Upper lobe of right lung (tissue), 1 donor: ENCODE results near the gene CHRNA4. TPM values are rescaled to one million over a fixed set of nuclear protein-coding genes. Genes with fewer than 3 reads are reported as not detected.

Experiments
- ATAC-seq: fragments of 200-7000 bp; cut with Tn5 transposase; one replicate; pipeline ENCODE4 v1.9.1; 2020; ENCODE audit warnings: mild to moderate bottlenecking, moderate library complexity
- DNase-seq: peaks from one replicate; pipeline ENCODE4 v3.0.0-alpha.2; 2020
- H3K27ac ChIP-seq: fragments of 200-600 bp; one replicate; pipeline ENCODE4 v1.8.0; 2022
- H3K27me3 ChIP-seq: fragments of 200-600 bp; one replicate; pipeline ENCODE4 v1.8.0; 2022; ENCODE audit warnings: mild to moderate bottlenecking
- H3K36me3 ChIP-seq: fragments of 200-600 bp; one replicate; pipeline ENCODE4 v1.8.0; 2022
- H3K4me1 ChIP-seq: fragments of 200-600 bp; one replicate; pipeline ENCODE4 v1.8.0; 2022
- H3K4me3 ChIP-seq: fragments of 200-600 bp; one replicate; pipeline ENCODE4 v1.8.0; 2022; ENCODE audit warnings: mild to moderate bottlenecking
- H3K9me3 ChIP-seq: fragments of 200-600 bp; one replicate; pipeline ENCODE4 v1.8.0; 2022
- intact Hi-C: fragments of 100-400 bp; cut with DNase I; formaldehyde crosslinking; loops from one replicate; pipeline ENCODE4 v1.11.0; 2022
- total RNA-seq: library from RNA; stranded (reverse); fragmentation: NEBNext Ultra II Directional; extraction: Animal tissue kit (Norgen Biotek cat#: 25700); gene quantifications from one replicate; pipeline ENCODE4 v1.2.1, GENCODE V29; 2021
- TF ChIP-seq, protein P1 (sequence below): fragments of 200-600 bp; IDR thresholded peaks from one replicate; pipeline ENCODE4 v1.8.0; 2022; ENCODE audit warnings: antibody characterized with exemption
- donor health status: DM: no; HTN: yes; CAD: no; lungs with severe emphysema.

Gene CHRNA4
- total RNA-seq, 1 donor from 2014 or later: 0.06 TPM

DNA sequence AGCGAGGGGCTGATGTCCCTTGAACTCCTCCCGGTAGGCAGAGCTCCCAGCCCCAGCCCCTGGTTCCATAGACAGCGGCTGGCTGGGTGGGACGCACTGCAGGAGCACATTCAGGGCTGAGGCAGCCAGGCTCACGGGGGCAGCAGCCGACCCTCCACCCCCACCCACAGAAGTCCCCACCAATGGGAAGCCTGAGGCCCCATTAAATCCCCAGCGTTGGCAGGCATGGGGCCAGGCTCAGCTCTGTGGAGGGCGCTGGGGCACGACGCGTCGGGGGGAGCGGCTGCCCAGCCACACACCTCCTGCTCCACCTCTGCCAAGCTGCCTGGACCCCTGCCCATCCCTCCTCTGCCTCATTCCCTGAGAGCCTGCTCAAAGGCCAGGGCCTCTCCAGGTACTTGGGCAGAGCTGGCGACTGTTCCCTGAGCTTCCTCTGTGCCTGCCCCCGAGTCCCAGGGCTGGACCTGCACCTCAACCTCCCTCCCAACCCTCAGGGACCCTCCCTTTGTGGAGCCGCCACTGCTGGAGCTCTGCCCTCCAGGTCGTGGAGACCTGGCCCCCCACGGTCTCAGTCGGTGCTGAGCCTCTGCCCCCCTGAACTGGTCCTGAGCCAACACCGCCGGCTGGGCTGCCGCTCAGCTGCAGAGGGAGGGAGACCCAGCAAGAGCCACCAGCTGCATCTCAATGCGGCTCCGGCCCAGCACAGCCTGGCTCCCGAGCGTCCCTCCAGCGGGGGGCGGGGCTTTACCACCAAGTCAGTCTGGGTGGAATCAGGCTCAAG, 9.1 kb downstream of the CHRNA4 start:
- TF ChIP-seq, protein P1, sequence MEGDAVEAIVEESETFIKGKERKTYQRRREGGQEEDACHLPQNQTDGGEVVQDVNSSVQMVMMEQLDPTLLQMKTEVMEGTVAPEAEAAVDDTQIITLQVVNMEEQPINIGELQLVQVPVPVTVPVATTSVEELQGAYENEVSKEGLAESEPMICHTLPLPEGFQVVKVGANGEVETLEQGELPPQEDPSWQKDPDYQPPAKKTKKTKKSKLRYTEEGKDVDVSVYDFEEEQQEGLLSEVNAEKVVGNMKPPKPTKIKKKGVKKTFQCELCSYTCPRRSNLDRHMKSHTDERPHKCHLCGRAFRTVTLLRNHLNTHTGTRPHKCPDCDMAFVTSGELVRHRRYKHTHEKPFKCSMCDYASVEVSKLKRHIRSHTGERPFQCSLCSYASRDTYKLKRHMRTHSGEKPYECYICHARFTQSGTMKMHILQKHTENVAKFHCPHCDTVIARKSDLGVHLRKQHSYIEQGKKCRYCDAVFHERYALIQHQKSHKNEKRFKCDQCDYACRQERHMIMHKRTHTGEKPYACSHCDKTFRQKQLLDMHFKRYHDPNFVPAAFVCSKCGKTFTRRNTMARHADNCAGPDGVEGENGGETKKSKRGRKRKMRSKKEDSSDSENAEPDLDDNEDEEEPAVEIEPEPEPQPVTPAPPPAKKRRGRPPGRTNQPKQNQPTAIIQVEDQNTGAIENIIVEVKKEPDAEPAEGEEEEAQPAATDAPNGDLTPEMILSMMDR: no peak
- no peaks in the 10 kb centered on the region for H3K4me1 ChIP-seq
- H3K9me3 ChIP-seq: no peaks in the 10 kb centered on the region
- no peak for ATAC-seq
- no peaks in the 10 kb centered on the region for H3K36me3 ChIP-seq
- H3K27me3 ChIP-seq: peaks cover 8% of the 10 kb centered on the region
- H3K27ac ChIP-seq: no peak overlapping the region
- no peak for DNase-seq
- H3K4me3 ChIP-seq: no peak overlapping the region
- intact Hi-C loops: no loop called here

DNA sequence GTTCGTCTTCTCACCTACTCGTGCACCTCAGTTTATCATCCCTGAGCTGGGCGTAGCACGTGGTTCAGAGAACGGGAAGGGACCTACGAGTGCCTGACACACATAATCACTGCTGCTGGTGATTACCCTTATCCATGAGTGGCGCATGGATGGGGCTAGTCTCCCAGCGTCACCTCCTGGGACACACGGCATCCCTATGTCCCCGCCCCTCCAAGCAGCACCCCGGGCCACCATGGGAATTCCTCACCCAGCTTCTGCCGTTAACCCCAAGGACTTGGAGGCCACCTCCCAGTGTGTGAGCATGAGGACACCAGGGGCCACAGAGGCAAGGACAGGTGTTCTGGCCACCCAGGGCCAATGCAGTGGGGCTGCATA, 9.8 kb downstream of the CHRNA4 start:
- DNase-seq (no peak), ATAC-seq (no peak)
- TF ChIP-seq, protein P1: no peak
- H3K36me3 ChIP-seq: no peaks in the 10 kb centered on the region
- H3K4me1 ChIP-seq: no peaks in the 10 kb centered on the region
- H3K9me3 ChIP-seq: no peaks in the 10 kb centered on the region
- intact Hi-C loops: no loop called here
- H3K27me3 ChIP-seq: peaks cover 8% of the 10 kb centered on the region
- no peak overlapping the region for H3K27ac ChIP-seq
- H3K4me3 ChIP-seq: no peak overlapping the region

DNA sequence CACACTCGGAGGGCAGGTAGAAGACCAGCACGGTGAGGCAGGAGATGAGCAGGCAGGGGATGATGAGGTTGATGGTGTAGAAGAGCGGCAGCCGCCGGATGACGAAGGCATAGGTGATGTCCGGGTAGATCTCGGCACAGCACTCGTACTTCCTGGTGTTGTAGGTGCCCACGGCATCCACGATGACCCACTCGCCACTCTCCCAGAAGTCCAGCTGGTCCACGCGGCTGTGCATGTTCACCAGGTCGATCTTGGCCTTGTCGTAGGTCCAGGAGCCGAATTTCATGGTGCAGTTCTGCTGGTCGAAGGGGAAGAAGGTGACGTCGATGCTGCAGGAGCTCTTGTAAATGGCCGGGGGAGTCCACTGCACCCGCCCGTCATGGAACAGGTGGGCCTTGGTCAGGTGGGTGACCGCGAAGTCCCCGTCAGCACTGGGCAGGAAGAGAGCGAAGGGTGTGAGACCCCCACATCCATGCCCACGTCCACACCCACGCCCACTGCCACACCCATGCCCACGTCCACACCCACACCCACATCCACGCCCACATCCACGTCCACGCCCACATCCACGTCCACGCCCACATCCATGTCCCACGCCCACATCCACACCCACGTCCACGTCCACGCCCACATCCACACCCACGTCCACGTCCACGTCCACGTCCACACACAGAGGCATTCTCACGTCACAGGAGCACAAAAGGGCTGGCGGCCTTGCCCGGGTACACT, 10.4 kb downstream of the CHRNA4 start:
- no peak for ATAC-seq
- no peak for DNase-seq
- Histone ChIP-seq H3K27me3 (peaks cover 8% of the 10 kb centered on the region), H3K4me1 (no peaks in the 10 kb centered on the region), H3K4me3 (no peak overlapping the region), H3K36me3 (no peaks in the 10 kb centered on the region), H3K9me3 (no peaks in the 10 kb centered on the region), H3K27ac (no peak overlapping the region)
- intact Hi-C loops: no loop called here
- TF ChIP-seq, protein P1: no peak

DNA sequence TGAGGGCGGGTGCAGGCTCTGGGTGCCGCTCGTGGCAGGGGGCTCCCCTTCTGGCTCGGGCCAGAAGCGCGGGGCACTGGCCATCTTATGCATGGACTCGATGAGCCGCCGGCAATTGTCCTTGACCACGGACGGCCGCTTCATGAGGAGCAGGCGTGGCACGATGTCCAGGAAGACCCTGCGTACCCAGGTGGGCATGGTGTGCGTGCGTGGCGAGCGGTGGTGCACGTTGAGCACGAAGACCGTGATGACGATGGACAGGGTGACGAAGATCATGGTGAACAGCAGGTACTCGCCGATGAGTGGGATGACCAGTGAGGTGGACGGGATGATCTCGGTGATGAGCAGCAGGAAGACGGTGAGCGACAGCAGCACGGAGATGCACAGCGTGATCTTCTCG, 11.0 kb downstream of the CHRNA4 start:
- Histone ChIP-seq H3K27me3 (peaks cover 8% of the 10 kb centered on the region), H3K4me1 (no peaks in the 10 kb centered on the region), H3K4me3 (no peak overlapping the region), H3K36me3 (no peaks in the 10 kb centered on the region), H3K9me3 (no peaks in the 10 kb centered on the region), H3K27ac (no peak overlapping the region)
- ATAC-seq: no peak
- intact Hi-C loops: no loop called here
- TF ChIP-seq, protein P1: no peak
- no peak for DNase-seq

DNA sequence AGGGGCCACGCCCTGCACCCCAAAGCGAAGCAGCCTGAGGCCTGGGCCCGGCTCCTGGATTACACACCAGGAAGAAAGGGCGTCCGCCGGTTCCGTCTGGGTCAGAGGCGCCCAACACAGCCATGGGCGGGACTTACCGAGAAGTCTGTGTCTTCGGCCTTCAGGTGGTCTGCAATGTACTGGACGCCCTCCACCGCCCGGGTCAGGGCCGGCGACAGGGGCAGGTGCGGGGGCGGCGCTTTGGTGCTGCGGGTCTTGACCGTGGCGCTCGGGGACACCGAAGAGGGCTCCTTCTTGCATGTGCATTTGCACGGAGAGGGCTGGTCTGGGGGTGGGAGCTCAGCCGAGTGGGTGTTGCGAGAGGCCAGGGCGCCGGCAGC, 11.6 kb downstream of the CHRNA4 start:
- TF ChIP-seq, protein P1: no peak
- intact Hi-C loops: no loop called here
- Histone ChIP-seq H3K36me3 (no peaks in the 10 kb centered on the region), H3K4me1 (peaks cover 4% of the 10 kb centered on the region), H3K9me3 (no peaks in the 10 kb centered on the region), H3K27me3 (peaks cover 11% of the 10 kb centered on the region), H3K4me3 (no peak overlapping the region), H3K27ac (no peak overlapping the region)
- no peak for ATAC-seq
- DNase-seq: no peak
